ENCODE data around the gene LEUTX. TPM values are rescaled to one million over a fixed set of nuclear protein-coding genes. Genes with fewer than 3 reads are reported as not detected.

LEUTX gene
- total and polyA plus RNA-seq, 2 experiments from 2014 or later: not detected

DNA sequence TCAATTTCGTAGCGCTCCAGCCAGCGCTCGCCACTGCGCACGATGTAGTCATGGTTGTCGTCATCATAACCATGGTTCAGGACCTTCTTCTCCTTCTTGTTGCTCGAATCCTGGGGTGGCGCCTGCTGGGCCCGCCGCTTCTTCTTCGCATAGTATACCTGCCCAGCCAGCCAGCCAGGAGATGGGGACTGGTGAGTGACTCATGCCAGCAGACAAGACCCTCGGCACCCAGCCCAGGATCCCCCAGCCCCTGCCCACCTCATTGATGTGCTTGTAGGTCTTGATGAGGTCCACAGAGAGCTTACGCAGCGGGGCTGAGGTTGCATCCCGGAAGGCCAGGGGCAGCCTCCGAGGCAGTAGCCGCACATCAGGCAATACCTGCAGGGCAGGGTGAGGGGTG lies 51.8 kb downstream of the LEUTX start:
- Mint-ChIP-seq H3K4me3 (no peak overlapping the region), H3K27me3 (ENCODE audit: insufficient read depth, low read depth, poor library complexity) (peaks cover 20% of the 10 kb centered on the region)

More for the DNA sequence above, 51.8 kb downstream of the LEUTX start:
- Mint-ChIP-seq H3K9me3 (no peaks in the 10 kb centered on the region), H3K4me1 (peaks cover 17% of the 10 kb centered on the region), H3K27ac (no peak overlapping the region), H3K36me3 (ENCODE audit: low read depth) (peaks cover 51% of the 10 kb centered on the region)
- H3K4me1 ChIP-seq (ENCODE audit: insufficient read depth): peaks cover 5% of the 10 kb centered on the region; the same call in 1 of the 2 replicates
- no peaks in the 10 kb centered on the region for H3K27me3 ChIP-seq (ENCODE audit: insufficient read depth)
- H3F3A ChIP-seq (replicated peaks; ENCODE audit: low read depth): peaks cover 10% of the 10 kb centered on the region
- TF ChIP-seq CREB1 (CRISPR knock-in tag; IDR thresholded peaks at IDR 0.05; ENCODE audit: low read depth) (no peak), NANOG (IDR thresholded peaks at IDR 0.05; ENCODE audit: borderline replicate concordance) (no peak), EZH2 (IDR thresholded peaks at IDR 0.05; ENCODE audit: low read depth, unreplicated experiment) (no peak)
- TF ChIP-seq, protein P1, sequence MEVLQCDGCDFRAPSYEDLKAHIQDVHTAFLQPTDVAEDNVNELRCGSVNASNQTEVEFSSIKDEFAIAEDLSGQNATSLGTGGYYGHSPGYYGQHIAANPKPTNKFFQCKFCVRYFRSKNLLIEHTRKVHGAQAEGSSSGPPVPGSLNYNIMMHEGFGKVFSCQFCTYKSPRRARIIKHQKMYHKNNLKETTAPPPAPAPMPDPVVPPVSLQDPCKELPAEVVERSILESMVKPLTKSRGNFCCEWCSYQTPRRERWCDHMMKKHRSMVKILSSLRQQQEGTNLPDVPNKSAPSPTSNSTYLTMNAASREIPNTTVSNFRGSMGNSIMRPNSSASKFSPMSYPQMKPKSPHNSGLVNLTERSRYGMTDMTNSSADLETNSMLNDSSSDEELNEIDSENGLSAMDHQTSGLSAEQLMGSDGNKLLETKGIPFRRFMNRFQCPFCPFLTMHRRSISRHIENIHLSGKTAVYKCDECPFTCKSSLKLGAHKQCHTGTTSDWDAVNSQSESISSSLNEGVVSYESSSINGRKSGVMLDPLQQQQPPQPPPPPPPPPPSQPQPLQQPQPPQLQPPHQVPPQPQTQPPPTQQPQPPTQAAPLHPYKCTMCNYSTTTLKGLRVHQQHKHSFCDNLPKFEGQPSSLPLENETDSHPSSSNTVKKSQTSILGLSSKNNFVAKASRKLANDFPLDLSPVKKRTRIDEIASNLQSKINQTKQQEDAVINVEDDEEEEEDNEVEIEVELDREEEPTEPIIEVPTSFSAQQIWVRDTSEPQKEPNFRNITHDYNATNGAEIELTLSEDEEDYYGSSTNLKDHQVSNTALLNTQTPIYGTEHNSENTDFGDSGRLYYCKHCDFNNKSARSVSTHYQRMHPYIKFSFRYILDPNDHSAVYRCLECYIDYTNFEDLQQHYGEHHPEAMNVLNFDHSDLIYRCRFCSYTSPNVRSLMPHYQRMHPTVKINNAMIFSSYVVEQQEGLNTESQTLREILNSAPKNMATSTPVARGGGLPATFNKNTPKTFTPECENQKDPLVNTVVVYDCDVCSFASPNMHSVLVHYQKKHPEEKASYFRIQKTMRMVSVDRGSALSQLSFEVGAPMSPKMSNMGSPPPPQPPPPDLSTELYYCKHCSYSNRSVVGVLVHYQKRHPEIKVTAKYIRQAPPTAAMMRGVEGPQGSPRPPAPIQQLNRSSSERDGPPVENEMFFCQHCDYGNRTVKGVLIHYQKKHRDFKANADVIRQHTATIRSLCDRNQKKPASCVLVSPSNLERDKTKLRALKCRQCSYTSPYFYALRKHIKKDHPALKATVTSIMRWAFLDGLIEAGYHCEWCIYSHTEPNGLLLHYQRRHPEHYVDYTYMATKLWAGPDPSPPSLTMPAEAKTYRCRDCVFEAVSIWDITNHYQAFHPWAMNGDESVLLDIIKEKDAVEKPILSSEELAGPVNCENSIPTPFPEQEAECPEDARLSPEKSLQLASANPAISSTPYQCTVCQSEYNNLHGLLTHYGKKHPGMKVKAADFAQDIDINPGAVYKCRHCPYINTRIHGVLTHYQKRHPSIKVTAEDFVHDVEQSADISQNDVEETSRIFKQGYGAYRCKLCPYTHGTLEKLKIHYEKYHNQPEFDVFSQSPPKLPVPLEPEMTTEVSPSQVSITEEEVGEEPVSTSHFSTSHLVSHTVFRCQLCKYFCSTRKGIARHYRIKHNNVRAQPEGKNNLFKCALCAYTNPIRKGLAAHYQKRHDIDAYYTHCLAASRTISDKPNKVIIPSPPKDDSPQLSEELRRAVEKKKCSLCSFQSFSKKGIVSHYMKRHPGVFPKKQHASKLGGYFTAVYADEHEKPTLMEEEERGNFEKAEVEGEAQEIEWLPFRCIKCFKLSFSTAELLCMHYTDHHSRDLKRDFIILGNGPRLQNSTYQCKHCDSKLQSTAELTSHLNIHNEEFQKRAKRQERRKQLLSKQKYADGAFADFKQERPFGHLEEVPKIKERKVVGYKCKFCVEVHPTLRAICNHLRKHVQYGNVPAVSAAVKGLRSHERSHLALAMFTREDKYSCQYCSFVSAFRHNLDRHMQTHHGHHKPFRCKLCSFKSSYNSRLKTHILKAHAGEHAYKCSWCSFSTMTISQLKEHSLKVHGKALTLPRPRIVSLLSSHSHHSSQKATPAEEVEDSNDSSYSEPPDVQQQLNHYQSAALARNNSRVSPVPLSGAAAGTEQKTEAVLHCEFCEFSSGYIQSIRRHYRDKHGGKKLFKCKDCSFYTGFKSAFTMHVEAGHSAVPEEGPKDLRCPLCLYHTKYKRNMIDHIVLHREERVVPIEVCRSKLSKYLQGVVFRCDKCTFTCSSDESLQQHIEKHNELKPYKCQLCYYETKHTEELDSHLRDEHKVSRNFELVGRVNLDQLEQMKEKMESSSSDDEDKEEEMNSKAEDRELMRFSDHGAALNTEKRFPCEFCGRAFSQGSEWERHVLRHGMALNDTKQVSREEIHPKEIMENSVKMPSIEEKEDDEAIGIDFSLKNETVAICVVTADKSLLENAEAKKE (CRISPR knock-in tag; IDR thresholded peaks at IDR 0.05): no peak
- H3K27ac ChIP-seq (ENCODE audit: low read depth): no peak overlapping the region
- no peaks in the 10 kb centered on the region for H3K9me2 ChIP-seq (ENCODE audit: insufficient read depth)
- no peak for DNase-seq (ENCODE audit: low spot score)
- H3K36me3 ChIP-seq (ENCODE audit: insufficient read depth): peaks cover 9% of the 10 kb centered on the region
- no peak for ATAC-seq
- no peak overlapping the region for H3K4me2 ChIP-seq
- H4K20me1 ChIP-seq (replicated peaks; ENCODE audit: insufficient read depth): 0 out of 2 replicates have a peak, but pooled peaks cover 3% of the 10 kb centered on the region
- peaks cover 6% of the 10 kb centered on the region for H3K79me2 ChIP-seq (replicated peaks; ENCODE audit: insufficient read depth)
- no peak overlapping the region for H2AFZ ChIP-seq
- no peak overlapping the region for H3K4me3 ChIP-seq
